GM19099 (cell line): ENCODE results near the gene EXOC6.

Experiments
- POLR2A ChIP-seq: IDR thresholded peaks from 3 replicates; pipeline ENCODE4 v1.6.1; 2011; ENCODE audit warnings: low read depth; ENCODE audit not compliant: insufficient read length; ENCODE audit errors: extremely low read depth

The EXOC6 gene

DNA sequence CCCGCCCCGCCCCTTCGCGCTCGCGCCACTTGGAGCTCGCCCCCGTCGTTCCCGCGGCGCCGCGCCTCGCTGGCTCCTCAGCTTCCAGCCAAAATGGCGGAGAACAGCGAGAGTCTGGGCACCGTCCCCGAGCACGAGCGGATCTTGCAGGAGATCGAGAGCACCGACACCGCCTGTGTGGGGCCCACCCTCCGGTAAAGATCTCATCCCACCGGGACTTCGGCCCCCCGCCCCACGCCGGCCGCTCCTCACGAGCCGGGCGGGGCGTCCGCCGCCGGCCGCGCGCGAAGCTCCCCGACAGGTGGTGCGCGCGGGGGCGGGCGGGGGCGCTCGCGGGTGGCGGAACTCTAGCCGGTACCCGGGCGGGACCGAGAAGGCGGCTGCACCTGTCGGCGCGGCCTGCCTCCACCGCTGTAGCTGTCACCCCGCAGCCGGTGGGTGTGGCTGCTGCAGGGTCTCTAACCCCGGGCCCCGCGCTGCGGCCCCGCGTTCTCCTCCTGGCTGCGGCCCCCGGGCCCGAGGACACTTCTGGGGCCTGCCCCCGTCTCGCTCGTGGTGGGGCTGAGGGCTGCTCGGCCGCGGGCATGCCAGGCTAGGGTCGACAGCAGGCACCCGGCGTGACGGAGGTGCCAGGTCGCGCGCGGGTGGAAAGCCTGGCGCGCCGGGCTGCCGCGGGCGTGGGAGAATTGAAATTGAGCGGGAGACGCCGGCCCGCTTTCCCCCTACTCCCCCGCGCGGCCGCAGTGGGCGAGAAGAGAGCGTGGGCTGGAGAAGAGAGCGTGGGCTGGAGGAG is at the start of gene EXOC6:
Gene EXOC6 (plus strand): TSS at position 80 of the 793 bp plus-strand sequence. CDS start 14 bp downstream, at position 94.
- TF ChIP-seq POLR2A = peak; percentile 82

- TF ChIP-seq POLR2A = no peak
Observed at GRCh38 chr10:92799568-92799967, 48.8 kb upstream of the EXOC6 start.

- TF ChIP-seq POLR2A = no peak
Observed at GRCh38 chr10:92800134-92800733, 48.1 kb upstream of the EXOC6 start.

- no peak for TF ChIP-seq POLR2A
Observed at GRCh38 chr10:92801978-92802872, 46.1 kb upstream of the EXOC6 start.

DNA sequence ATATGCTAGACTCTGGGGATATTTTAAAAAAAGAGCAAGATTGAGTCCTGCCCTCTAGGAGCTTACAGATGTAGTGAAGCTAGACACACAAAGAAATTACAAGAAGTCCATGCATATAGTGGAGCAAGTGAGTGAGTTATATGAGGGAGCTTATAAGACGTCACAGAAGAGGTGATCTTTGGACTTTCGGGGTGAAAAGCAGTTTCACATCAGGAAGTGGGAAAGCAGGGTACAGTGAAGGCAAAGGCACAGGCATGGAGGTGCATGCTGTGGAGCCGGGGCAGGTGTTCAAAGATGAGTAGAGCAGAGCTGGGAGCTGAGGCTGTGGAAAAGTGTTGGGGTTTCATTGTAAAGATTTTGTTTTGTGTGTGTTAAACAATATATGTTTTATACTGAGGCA is 38.5 kb upstream of the EXOC6 start:
- TF ChIP-seq POLR2A = no peak

DNA sequence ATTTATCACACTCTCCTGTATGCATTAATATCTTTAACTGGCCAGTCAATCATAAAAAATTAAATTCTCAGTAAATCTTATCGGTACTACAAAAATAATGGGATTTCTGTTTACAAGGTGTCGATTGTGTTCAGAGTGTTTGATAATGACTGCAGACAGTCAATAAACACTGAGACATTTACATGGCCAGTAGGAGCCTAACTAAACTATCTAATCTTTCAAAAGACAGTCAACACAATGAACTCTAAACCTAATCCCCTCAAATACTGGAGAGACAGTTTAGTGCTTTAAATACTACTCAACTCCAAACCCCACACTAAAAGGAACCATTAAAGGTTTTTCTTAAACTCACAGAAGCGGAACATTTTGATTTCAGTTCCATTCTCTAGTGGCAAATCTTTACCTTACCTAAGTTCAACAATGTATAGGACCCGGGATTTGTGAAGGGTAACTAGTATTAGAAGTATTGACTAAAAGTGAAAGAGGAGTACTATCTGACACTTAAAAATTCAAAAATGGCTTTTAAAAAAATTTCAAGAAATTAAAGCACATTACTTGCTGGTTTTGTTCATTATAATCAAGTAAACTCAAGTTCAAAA is 37.3 kb upstream of the EXOC6 start:
- TF ChIP-seq POLR2A = no peak

- no peak for TF ChIP-seq POLR2A
Observed at GRCh38 chr10:92811986-92812385, 36.3 kb upstream of the EXOC6 start.

DNA sequence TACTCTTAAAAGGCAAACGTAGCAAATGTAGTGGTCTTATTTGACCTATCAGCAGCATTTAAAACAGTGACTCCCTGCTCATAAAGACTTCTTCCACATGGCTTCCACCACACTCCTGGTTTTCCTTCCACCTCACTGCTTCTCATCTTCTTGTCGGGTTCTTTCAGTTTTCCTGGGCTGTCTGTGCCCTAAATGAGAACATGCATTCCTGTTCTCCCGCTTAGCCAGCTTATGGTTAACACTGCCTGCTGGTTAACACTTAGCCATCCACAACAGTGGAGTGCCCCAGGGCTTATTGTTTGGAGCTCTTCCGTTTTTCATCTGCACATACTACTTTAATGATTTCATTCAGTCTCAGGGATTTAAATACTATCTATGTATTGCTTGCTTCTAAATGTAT is 34.3 kb upstream of the EXOC6 start:
- no peak for TF ChIP-seq POLR2A

DNA sequence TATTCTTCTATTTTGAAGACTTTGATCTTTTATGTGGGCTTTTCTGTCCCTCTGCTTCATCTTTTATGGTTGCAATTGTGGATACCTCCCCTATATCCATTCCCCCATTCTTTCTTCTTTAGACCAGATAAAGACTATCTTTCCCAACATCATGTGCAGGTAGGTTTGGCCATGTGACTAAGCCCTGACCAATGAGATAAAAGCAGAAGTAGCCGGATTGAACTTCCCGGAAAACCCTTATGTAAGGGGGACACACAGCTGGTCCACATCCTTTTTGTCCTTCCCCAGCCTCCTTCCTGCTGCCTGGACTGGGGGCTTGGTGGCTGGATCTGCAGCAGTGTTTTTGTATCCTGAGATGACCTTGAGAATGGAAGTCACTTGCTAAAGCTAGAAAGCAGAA is 33.5 kb upstream of the EXOC6 start:
- TF ChIP-seq POLR2A = no peak

DNA sequence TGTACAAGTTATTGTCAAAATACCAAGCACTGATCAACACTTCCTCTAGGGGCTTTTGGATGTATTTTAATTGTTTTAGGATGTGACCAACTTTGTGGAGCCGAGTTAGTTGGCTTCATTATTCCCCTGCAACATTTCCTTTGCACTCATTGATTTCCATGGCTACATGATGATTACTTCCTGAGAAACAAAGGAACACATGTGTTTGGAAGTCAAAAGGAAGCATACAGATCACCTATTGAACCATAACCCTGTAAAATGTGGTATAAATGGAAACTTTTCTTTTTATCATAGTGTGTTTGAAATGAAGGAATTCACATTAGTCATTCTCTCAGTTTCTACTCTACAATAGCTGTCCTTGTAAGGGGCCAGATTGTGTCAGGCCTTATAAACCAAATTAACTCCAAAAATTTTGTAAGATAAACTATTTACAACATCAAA is 32.2 kb upstream of the EXOC6 start:
- TF ChIP-seq POLR2A = no peak

DNA sequence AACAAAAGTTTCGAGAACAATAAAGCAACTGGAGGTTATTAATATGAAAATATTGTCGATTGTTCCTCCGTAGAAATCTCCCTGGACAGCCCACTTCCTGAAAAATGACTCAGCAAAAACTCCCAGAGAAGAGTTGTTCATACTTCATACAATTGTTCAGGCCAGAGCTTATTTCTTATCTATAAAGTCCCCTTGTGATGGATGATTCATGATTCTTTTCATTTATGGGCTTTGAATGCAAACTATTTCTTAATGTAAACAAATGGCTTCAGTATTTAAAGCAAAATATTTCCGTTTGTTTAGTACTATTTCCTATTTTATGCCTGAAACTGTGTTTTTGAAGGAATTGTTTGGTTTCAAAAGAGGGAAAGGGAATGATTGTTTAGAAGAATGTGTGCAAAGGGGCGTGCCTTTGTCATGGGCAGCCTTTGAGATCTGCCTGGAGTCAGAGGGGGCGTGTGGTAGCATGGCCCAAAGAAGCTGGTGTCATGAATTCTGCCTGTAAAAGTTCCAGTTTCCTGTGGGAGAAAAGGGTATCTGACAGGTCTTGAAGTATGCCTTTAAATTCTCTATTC is 26.2 kb upstream of the EXOC6 start:
- no peak for TF ChIP-seq POLR2A

GRCh38 chr10:92822964-92823363 is 25.4 kb upstream of the EXOC6 start:
- no peak for TF ChIP-seq POLR2A

DNA sequence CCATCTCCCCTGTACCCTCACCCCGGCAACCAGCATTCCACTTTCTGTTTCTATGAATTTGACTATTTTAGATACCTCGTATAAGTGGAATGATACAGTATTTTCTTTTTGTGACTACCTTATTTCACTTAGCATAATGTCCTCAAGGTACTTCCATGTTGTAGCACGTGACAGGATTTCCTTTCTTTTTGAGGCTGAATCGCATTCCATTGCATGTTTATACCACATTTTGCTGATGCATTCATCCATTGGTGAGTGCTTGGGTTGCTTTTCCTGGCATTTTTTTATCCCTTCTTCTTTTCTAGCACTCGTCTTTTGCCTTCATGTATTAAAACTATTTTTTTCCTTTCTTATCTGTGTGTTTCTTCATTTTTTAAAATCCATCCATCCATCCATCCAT is 22.3 kb upstream of the EXOC6 start:
- no peak for TF ChIP-seq POLR2A

DNA sequence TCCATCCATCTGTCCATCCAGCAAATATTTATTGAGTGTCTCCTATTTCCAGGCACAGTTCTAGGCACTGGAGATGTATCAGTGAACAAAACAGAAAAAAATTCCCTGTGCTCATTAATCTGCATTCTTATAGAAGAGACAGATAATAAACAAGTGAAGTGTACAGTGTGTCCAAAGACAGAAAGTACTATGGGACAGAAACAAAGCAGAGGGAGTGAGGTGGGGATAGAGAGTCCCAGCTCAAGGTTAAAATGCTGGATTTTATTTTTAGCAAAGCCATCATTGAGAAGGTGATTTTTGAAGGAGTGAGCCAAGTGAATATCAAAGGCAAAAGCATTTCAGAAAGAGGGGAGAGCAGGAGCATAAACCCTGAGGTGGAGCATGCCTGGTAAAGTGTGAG is 21.8 kb upstream of the EXOC6 start:
- no peak for TF ChIP-seq POLR2A
